Osteoblast (primary cell): ENCODE results near the gene SYNE1. TPM values are rescaled to one million over a fixed set of nuclear protein-coding genes. Genes with fewer than 3 reads are reported as not detected.

Source experiments
- DNase-seq: peaks from one replicate; pipeline ENCODE4 v3.0.0; 2011; ENCODE audit warnings: low spot score, mixed read lengths; ENCODE audit not compliant: insufficient read length; ENCODE audit errors: missing footprints
- H2AFZ ChIP-seq: 2 replicates; pipeline ENCODE4 v1.6.0; 2011; ENCODE audit warnings: mild to moderate bottlenecking, low read length
- H3K27ac ChIP-seq: 2 replicates; pipeline ENCODE4 v1.5.1; 2011; ENCODE audit warnings: mild to moderate bottlenecking, low read depth, low read length, moderate library complexity
- H3K27me3 ChIP-seq: 2 replicates; pipeline ENCODE4 v1.6.0; 2012; ENCODE audit warnings: mild to moderate bottlenecking, control low read depth, inconsistent platforms, low read length, moderate library complexity; ENCODE audit not compliant: insufficient read depth
- H3K36me3 ChIP-seq: 2 replicates; pipeline ENCODE4 v1.5.1; 2011; ENCODE audit warnings: mild to moderate bottlenecking, low read length, control low read depth, moderate library complexity; ENCODE audit not compliant: insufficient read depth
- H3K4me1 ChIP-seq: 2 replicates; pipeline ENCODE4 v1.5.1; 2011; ENCODE audit warnings: mild to moderate bottlenecking, low read length, control low read depth, moderate library complexity; ENCODE audit not compliant: insufficient read depth
- H3K4me2 ChIP-seq: 2 replicates; pipeline ENCODE4 v1.6.0; 2011; ENCODE audit warnings: mild to moderate bottlenecking, low read length; ENCODE audit not compliant: insufficient read depth
- H3K4me3 ChIP-seq: fragments of 200-600 bp; sonication (generic); 3 replicates; pipeline ENCODE4 v1.5.1; 2012; ENCODE audit warnings: mild to moderate bottlenecking, low read length, inconsistent platforms; ENCODE audit not compliant: insufficient read depth
- H3K79me2 ChIP-seq: 2 replicates; pipeline ENCODE4 v1.6.0; 2012; ENCODE audit warnings: mild to moderate bottlenecking, low read length, control low read depth, inconsistent platforms; ENCODE audit not compliant: insufficient read depth
- H3K9me3 ChIP-seq: 2 replicates; pipeline ENCODE4 v1.5.1; 2011; ENCODE audit warnings: low read depth, low read length, control low read depth
- H4K20me1 ChIP-seq: 2 replicates; pipeline ENCODE4 v1.6.0; 2012; ENCODE audit warnings: mild to moderate bottlenecking, low read length, control low read depth; ENCODE audit not compliant: insufficient read depth
- total RNA-seq: library from RNA; depleted of rRNA; stranded (reverse); fragments of >200 nt; gene quantifications from 2 replicates; pipeline ENCODE4 v1.2.3, GENCODE V29; 2012
- TF ChIP-seq, protein P1 (sequence below): IDR thresholded peaks from 2 replicates; pipeline ENCODE4 v1.5.1; 2011; ENCODE audit warnings: mild to moderate bottlenecking, low read depth, low read length, moderate library complexity; ENCODE audit errors: extremely low read depth

Gene SYNE1
- total RNA-seq, 1 donor = 240 TPM

GRCh38 chr6:152368751-152369624 lies 268.2 kb downstream of the SYNE1 start:
- H3K36me3 ChIP-seq = peaks cover 79% of the 10 kb centered on the region
- no peaks in the 10 kb centered on the region for H3K9me3 ChIP-seq
- H3K27me3 ChIP-seq = no peaks in the 10 kb centered on the region
- no peak overlapping the region for H3K4me2 ChIP-seq
- H3K4me3 ChIP-seq = no peak overlapping the region
- TF ChIP-seq, protein P1, sequence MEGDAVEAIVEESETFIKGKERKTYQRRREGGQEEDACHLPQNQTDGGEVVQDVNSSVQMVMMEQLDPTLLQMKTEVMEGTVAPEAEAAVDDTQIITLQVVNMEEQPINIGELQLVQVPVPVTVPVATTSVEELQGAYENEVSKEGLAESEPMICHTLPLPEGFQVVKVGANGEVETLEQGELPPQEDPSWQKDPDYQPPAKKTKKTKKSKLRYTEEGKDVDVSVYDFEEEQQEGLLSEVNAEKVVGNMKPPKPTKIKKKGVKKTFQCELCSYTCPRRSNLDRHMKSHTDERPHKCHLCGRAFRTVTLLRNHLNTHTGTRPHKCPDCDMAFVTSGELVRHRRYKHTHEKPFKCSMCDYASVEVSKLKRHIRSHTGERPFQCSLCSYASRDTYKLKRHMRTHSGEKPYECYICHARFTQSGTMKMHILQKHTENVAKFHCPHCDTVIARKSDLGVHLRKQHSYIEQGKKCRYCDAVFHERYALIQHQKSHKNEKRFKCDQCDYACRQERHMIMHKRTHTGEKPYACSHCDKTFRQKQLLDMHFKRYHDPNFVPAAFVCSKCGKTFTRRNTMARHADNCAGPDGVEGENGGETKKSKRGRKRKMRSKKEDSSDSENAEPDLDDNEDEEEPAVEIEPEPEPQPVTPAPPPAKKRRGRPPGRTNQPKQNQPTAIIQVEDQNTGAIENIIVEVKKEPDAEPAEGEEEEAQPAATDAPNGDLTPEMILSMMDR = no peak
- no peak overlapping the region for H2AFZ ChIP-seq
- H3K4me1 ChIP-seq = peaks cover 7% of the 10 kb centered on the region
- no peak for DNase-seq
- peaks cover 10% of the 10 kb centered on the region for H3K79me2 ChIP-seq
- no peak overlapping the region for H3K27ac ChIP-seq
- no peaks in the 10 kb centered on the region for H4K20me1 ChIP-seq

DNA sequence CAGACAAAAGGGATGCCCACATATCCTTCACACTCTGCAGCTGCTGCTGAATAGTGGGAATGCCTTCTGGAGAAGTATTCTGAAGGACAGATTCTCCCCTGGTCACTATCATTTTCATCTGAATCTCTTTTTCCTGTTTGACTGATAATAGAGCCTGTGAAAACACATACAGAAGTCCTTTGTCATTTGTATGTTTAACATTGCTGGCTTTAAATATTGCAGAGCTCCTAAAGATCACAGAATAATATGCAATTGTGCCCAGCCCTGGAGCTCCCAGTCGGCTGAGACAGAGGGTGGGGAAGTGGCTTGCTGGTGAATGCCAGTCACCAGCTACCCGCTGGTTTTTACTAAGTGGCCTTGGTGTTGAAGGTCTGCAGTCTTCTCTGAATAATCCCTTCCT lies 272.3 kb downstream of the SYNE1 start:
- Histone ChIP-seq H4K20me1 (no peaks in the 10 kb centered on the region), H3K4me2 (no peak overlapping the region), H3K4me3 (no peak overlapping the region), H3K27me3 (no peaks in the 10 kb centered on the region), H3K36me3 (peaks cover 77% of the 10 kb centered on the region), H3K4me1 (peaks cover 7% of the 10 kb centered on the region), H3K9me3 (no peaks in the 10 kb centered on the region), H2AFZ (no peak overlapping the region), H3K27ac (no peak overlapping the region), H3K79me2 (peaks cover 4% of the 10 kb centered on the region)
- TF ChIP-seq, protein P1 = no peak
- no peak for DNase-seq

DNA sequence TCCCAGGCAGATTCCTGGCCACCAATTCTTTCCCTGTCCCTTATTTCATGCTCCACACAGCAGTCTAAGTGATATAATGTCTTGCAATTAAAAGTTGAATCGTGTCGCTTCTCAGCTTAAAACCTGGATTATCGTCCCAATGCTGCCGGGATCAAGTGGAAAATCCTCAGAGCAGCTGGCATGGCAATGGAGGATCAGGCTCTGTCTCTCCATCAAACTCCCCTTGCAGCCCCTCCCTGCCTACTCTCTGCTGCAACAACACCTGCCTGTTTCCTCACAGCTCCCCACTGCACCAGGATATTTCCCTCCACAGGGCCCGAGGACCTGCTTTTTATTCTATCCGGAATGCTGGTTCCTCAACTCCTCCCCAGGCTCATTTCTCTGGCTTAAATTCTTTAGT lies 277.1 kb downstream of the SYNE1 start:
- no peaks in the 10 kb centered on the region for H3K79me2 ChIP-seq
- no peak overlapping the region for H3K4me2 ChIP-seq
- no peak overlapping the region for H3K4me3 ChIP-seq
- TF ChIP-seq, protein P1 = no peak
- H3K9me3 ChIP-seq = no peaks in the 10 kb centered on the region
- no peaks in the 10 kb centered on the region for H3K4me1 ChIP-seq
- H3K36me3 ChIP-seq = peaks cover 74% of the 10 kb centered on the region
- no peak for DNase-seq
- H4K20me1 ChIP-seq = no peaks in the 10 kb centered on the region
- no peaks in the 10 kb centered on the region for H3K27me3 ChIP-seq
- no peak overlapping the region for H3K27ac ChIP-seq
- H2AFZ ChIP-seq = no peak overlapping the region

DNA sequence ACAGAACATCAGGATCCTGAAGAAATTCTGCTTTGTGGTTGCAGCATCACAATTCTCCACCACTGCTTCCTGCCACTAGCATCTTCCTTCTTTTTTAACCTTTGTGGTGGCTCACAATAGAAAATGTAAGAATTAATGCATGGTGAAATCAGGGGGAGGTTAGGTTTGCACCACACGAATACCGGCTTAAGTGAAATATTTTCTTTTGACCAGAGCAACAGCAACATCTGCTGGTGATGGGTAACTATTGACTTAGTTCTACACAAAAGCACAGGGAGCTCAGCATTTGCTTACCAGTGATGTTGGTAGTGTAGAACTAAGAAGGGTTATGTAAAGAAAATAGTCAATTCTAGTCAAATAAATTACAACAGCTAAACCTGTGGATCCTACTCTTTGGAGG lies 280.5 kb downstream of the SYNE1 start:
- no peak for DNase-seq

More for the DNA sequence above, 280.5 kb downstream of the SYNE1 start:
- Histone ChIP-seq H3K9me3 (no peaks in the 10 kb centered on the region), H3K79me2 (no peaks in the 10 kb centered on the region), H3K36me3 (peaks cover 81% of the 10 kb centered on the region), H4K20me1 (no peaks in the 10 kb centered on the region), H3K27me3 (no peaks in the 10 kb centered on the region), H3K4me3 (no peak overlapping the region), H3K4me1 (no peaks in the 10 kb centered on the region), H3K27ac (no peak overlapping the region), H2AFZ (no peak overlapping the region), H3K4me2 (no peak overlapping the region)
- TF ChIP-seq, protein P1 = peak; percentile 33
